Ishikawa (cell line): ENCODE results near the gene ORAI1.

Source experiments
- CREB1 ChIP-seq: IDR thresholded peaks from 2 replicates; pipeline ENCODE4 v1.6.1; 2012; ENCODE audit warnings: low read depth
- EGR1 ChIP-seq: IDR thresholded peaks from 2 replicates; pipeline ENCODE4 v1.6.1; 2012
- EP300 ChIP-seq: IDR thresholded peaks from 2 replicates; pipeline ENCODE4 v1.6.1; 2012; ENCODE audit warnings: borderline replicate concordance
- NFIC ChIP-seq: IDR thresholded peaks from 2 replicates; pipeline ENCODE4 v1.6.1; 2012
- RAD21 ChIP-seq: IDR thresholded peaks from 2 replicates; pipeline ENCODE4 v1.6.1; 2012; ENCODE audit warnings: low read depth
- TAF1 ChIP-seq: IDR thresholded peaks from 2 replicates; pipeline ENCODE4 v1.6.1; 2012; ENCODE audit warnings: low read depth, mild to moderate bottlenecking
- TCF12 ChIP-seq: IDR thresholded peaks from 2 replicates; pipeline ENCODE4 v1.6.1; 2012; ENCODE audit warnings: low read depth
- YY1 ChIP-seq: IDR thresholded peaks from 2 replicates; pipeline ENCODE4 v1.6.1; 2012; ENCODE audit warnings: low read depth
- ZBTB7A ChIP-seq: IDR thresholded peaks from 2 replicates; pipeline ENCODE4 v1.6.1; 2012; ENCODE audit warnings: low read depth
- TF ChIP-seq, protein P1 (sequence below): IDR thresholded peaks from 2 replicates; pipeline ENCODE4 v1.6.1; 2012
- TF ChIP-seq, protein P2 (sequence below): IDR thresholded peaks from 2 replicates; pipeline ENCODE4 v1.6.1; 2012
- TF ChIP-seq, protein P3 (sequence below): IDR thresholded peaks from 2 replicates; pipeline ENCODE4 v1.6.1; 2012; ENCODE audit warnings: low read depth, mild to moderate bottlenecking

DNA sequence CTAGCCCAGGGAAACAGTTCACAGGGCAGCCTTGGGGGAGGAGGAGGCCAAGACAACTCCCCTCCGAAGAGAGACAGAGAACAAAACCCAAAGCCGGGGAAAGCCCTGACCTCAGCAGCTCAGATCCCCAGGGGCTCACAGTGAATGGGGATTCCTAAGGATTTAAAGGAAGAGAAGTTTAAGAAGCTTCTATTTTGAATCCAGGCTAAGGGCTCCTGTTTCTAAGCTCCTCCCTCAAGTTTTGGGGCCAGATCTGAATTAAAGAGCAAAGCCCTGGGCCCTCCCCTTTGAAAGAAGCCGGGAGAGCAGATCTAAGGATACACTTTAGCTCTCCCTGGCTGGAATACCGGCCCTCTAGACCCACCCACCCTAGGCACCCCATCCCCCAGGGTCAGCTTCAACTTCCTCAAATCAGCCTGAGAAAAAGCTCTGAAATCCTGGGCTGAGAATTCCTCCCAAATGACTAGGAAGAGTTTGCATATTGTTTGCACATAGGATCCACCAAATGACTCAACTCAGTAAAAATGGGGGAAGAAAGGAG is 49.4 kb upstream of the ORAI1 start:
- no peak for TF ChIP-seq EGR1
- TF ChIP-seq, protein P1, sequence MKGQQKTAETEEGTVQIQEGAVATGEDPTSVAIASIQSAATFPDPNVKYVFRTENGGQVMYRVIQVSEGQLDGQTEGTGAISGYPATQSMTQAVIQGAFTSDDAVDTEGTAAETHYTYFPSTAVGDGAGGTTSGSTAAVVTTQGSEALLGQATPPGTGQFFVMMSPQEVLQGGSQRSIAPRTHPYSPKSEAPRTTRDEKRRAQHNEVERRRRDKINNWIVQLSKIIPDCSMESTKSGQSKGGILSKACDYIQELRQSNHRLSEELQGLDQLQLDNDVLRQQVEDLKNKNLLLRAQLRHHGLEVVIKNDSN = no peak
- no peak for TF ChIP-seq CREB1
- no peak for TF ChIP-seq ZBTB7A
- TF ChIP-seq, protein P2, sequence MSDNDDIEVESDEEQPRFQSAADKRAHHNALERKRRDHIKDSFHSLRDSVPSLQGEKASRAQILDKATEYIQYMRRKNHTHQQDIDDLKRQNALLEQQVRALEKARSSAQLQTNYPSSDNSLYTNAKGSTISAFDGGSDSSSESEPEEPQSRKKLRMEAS = no peak
- no peak for TF ChIP-seq TAF1
- no peak for TF ChIP-seq RAD21
- TF ChIP-seq, protein P3, sequence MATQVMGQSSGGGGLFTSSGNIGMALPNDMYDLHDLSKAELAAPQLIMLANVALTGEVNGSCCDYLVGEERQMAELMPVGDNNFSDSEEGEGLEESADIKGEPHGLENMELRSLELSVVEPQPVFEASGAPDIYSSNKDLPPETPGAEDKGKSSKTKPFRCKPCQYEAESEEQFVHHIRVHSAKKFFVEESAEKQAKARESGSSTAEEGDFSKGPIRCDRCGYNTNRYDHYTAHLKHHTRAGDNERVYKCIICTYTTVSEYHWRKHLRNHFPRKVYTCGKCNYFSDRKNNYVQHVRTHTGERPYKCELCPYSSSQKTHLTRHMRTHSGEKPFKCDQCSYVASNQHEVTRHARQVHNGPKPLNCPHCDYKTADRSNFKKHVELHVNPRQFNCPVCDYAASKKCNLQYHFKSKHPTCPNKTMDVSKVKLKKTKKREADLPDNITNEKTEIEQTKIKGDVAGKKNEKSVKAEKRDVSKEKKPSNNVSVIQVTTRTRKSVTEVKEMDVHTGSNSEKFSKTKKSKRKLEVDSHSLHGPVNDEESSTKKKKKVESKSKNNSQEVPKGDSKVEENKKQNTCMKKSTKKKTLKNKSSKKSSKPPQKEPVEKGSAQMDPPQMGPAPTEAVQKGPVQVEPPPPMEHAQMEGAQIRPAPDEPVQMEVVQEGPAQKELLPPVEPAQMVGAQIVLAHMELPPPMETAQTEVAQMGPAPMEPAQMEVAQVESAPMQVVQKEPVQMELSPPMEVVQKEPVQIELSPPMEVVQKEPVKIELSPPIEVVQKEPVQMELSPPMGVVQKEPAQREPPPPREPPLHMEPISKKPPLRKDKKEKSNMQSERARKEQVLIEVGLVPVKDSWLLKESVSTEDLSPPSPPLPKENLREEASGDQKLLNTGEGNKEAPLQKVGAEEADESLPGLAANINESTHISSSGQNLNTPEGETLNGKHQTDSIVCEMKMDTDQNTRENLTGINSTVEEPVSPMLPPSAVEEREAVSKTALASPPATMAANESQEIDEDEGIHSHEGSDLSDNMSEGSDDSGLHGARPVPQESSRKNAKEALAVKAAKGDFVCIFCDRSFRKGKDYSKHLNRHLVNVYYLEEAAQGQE = no peak
- no peak for TF ChIP-seq EP300
- TF ChIP-seq NFIC = no peak
- no peak for TF ChIP-seq YY1
- TF ChIP-seq TCF12 = no peak
